GF-D8 (cell line): Measurements from ENCODE around the gene RCAN3.
A peak's percentile ranks its signal among the peaks of the same experiment; 100 is the strongest.

Experiments
- DNase-seq: peaks from one replicate; lab custom pipeline; 2025; lab: John Stamatoyannopoulos, UW

The RCAN3 gene

GRCh38 chr1:24580756-24581155 lies 78.1 kb downstream of the RCAN3 start:
- DNase-seq = no peak

GRCh38 chr1:24584171-24584647 lies 81.6 kb downstream of the RCAN3 start:
- DNase-seq = no peak

GRCh38 chr1:24586119-24586518 lies 83.5 kb downstream of the RCAN3 start:
- no peak for DNase-seq

- peak; percentile 3 for DNase-seq
These were observed 84.6 kb downstream of the RCAN3 start for GRCh38 chr1:24586970-24587820.

GRCh38 chr1:24588573-24588972 lies 85.9 kb downstream of the RCAN3 start:
- no peak for DNase-seq

- DNase-seq = no peak
These were observed 86.6 kb downstream of the RCAN3 start for GRCh38 chr1:24589200-24589599.
